Measurements from ENCODE around the gene VPS52.

- no peak for TF ChIP-seq YY1 (IDR thresholded peaks at IDR 0.05; ENCODE audit: insufficient read depth, insufficient read length)
- no peak for TF ChIP-seq ZNF274 (IDR thresholded peaks at IDR 0.05; ENCODE audit: low read depth, low read length)
- no peak for TF ChIP-seq SUZ12 (IDR thresholded peaks at IDR 0.05; ENCODE audit: extremely low read depth, insufficient read depth, insufficient read length)
Measured at GRCh38 chr6:33314515-33314942, 42.9 kb upstream of the VPS52 start.

Measured in NT2/D1 (cell line).